Gastroesophageal sphincter (tissue), 3 donors: Measurements from ENCODE around the gene CDH5.

Experiments
- POLR2A ChIP-seq, 2 donors: fragments of 450-650 bp; IDR thresholded peaks; one replicate each; pipeline ENCODE4 v1.6.1; 2017; ENCODE audit warnings: antibody characterized with exemption in 2 of 2, mild to moderate bottlenecking in 2 of 2, moderate library complexity in 1 of 2
- POLR2AphosphoS5 ChIP-seq: sonication (generic); formaldehyde crosslinking; IDR thresholded peaks from one replicate; pipeline ENCODE4 v1.6.1; 2017; ENCODE audit warnings: antibody characterized with exemption
- TF ChIP-seq, protein P1 (sequence below), 4 experiments: fragments of 200-600 bp in 2 of 4; fragments of 450-650 bp in 2 of 4; sonication (generic) in 1 of 4; IDR thresholded peaks; one replicate each; pipeline ENCODE4 v1.5.1; 2017 to 2019; ENCODE audit warnings: antibody characterized with exemption in 4 of 4, mild to moderate bottlenecking in 2 of 4, moderate library complexity in 2 of 4

DNA sequence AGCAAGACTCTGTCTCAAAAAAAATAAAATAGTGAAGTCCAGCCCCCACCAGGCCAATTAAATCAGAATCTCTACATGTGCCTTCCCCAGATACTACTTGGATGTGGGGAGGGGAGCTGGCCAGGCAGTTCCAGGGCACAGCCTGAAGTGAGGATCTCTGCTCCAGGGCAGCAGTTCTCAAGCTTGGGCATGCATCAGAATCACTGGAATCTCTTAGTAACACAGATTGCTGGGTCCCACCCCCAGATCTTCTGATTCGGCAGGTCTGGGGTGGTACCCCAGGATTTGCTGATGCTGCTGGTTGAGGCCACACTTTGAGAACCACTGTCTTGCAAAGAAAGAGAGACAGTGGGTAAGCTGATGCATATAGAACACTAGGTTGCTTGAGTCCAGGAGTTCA is 8.3 kb upstream of the CDH5 start:
- TF ChIP-seq, protein P1, sequence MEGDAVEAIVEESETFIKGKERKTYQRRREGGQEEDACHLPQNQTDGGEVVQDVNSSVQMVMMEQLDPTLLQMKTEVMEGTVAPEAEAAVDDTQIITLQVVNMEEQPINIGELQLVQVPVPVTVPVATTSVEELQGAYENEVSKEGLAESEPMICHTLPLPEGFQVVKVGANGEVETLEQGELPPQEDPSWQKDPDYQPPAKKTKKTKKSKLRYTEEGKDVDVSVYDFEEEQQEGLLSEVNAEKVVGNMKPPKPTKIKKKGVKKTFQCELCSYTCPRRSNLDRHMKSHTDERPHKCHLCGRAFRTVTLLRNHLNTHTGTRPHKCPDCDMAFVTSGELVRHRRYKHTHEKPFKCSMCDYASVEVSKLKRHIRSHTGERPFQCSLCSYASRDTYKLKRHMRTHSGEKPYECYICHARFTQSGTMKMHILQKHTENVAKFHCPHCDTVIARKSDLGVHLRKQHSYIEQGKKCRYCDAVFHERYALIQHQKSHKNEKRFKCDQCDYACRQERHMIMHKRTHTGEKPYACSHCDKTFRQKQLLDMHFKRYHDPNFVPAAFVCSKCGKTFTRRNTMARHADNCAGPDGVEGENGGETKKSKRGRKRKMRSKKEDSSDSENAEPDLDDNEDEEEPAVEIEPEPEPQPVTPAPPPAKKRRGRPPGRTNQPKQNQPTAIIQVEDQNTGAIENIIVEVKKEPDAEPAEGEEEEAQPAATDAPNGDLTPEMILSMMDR (IDR thresholded peaks at IDR 0.05) = no peak
- no peak for TF ChIP-seq POLR2AphosphoS5
- no peak for TF ChIP-seq POLR2A (IDR thresholded peaks at IDR 0.05)
